Fibroblast of villous mesenchyme (primary cell): ENCODE results near the gene HBEGF. TPM values are rescaled to one million over a fixed set of nuclear protein-coding genes. Genes with fewer than 3 reads are reported as not detected.

ENCODE experiments used
- DNase-seq: peaks from one replicate; pipeline ENCODE4 v3.0.0-alpha.2; 2010; ENCODE audit warnings: low read depth
- H3K4me3 ChIP-seq: 2 replicates; pipeline ENCODE4 v1.5.1; 2011; ENCODE audit warnings: low read depth, mild to moderate bottlenecking, low read length
- CTCF ChIP-seq: IDR thresholded peaks from 2 replicates; pipeline ENCODE4 v1.5.1; 2012; ENCODE audit warnings: low read depth, mild to moderate bottlenecking, low read length; ENCODE audit not compliant: insufficient read depth
- total RNA-seq: library from RNA; depleted of rRNA; stranded (reverse); fragments of >200 nt; gene quantifications from 2 replicates; pipeline ENCODE4 v1.2.3, GENCODE V29; 2012

Gene HBEGF
- total RNA-seq, 1 donor: 9.5 TPM

GRCh38 chr5:140311011-140311467, 35.4 kb downstream of the HBEGF start:
- H3K4me3 ChIP-seq: no peak overlapping the region
- DNase-seq: peak; percentile 95
- no peak for TF ChIP-seq CTCF

- H3K4me3 ChIP-seq: no peak overlapping the region
- no peak for TF ChIP-seq CTCF
- peak; percentile 49 for DNase-seq
Observed at GRCh38 chr5:140310434-140310833, 36.0 kb downstream of the HBEGF start.

- no peak for DNase-seq
- no peak for TF ChIP-seq CTCF
- no peak overlapping the region for H3K4me3 ChIP-seq
Observed at GRCh38 chr5:140309706-140310249, 36.6 kb downstream of the HBEGF start.

- H3K4me3 ChIP-seq: no peak overlapping the region
- DNase-seq: no peak
- no peak for TF ChIP-seq CTCF
Observed at GRCh38 chr5:140305471-140305870, 40.9 kb downstream of the HBEGF start.

- TF ChIP-seq CTCF: no peak
- DNase-seq: no peak
- H3K4me3 ChIP-seq: no peak overlapping the region
Observed at GRCh38 chr5:140303966-140304365, 42.4 kb downstream of the HBEGF start.

GRCh38 chr5:140302786-140303639, 43.4 kb downstream of the HBEGF start, which contains the start of gene PFDN1:
TSS of gene PFDN1 (minus strand) at chr5:140303101. CDS start at chr5:140303073, 28 bp downstream.
- DNase-seq: peak; percentile 96
- peak within 1 kb of the TSS; percentile 99 for H3K4me3 ChIP-seq
- TF ChIP-seq CTCF: no peak
